ENCODE data around the gene IL11RA.
A peak's percentile ranks its signal among the peaks of the same experiment; 100 is the strongest.

Gene IL11RA

DNA sequence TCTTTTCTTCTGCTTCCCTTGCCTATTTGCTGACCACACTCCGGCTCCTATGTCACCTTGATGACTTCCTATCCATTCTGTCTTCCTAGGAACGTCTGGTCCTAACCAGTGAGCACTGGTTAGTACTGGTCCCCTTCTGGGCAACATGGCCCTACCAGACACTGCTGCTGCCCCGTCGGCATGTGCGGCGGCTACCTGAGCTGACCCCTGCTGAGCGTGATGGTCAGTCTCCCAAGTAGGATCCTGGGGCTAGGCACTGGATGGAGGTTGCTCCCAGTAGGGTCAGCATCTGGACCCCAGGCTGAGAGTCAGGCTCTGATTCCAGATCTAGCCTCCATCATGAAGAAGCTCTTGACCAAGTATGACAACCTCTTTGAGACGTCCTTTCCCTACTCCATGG, 3.3 kb upstream of the IL11RA start:
- H3K9me3 ChIP-seq (ENCODE audit: control insufficient read depth, low read length) = no peaks in the 10 kb centered on the region
- peaks cover 47% of the 10 kb centered on the region for H3K4me1 ChIP-seq (ENCODE audit: control insufficient read depth, insufficient read depth, low read length)
- peaks cover 11% of the 10 kb centered on the region for H3K36me3 ChIP-seq (ENCODE audit: control insufficient read depth, insufficient read depth, low read length)
- no peak overlapping the region for H3K9ac ChIP-seq (ENCODE audit: low read length)
- no peak overlapping the region for H3K4me3 ChIP-seq (ENCODE audit: low read length)
- H3K27me3 ChIP-seq (ENCODE audit: control insufficient read depth, insufficient read depth, low read length) = no peaks in the 10 kb centered on the region

DNA sequence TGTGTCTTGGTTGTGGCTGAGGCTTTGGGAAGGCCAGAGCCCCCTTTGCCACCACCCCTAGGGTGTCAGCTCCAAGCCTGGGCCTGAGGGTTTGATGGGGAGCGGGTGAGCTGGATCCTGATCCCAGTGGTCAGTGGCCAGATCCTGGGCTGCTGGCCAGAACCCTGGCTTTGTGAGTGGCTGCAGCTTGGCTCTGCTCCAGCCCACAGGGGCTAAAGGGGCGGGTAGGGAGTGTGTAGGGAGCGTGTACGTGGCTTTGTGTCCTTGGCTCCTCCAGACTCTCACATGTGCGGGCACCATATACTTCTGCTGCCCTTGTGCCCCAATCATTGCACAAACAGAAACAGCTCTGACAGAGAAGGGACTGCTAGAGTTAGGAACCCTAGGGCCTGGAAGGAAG, 1.2 kb upstream of the IL11RA start:
- H3K9ac ChIP-seq (ENCODE audit: low read length) = no peak overlapping the region

GRCh38 chr9:34651321-34651720, 664 bp upstream of the IL11RA start:
- Histone ChIP-seq H3K4me3 (ENCODE audit: low read length) (no peak overlapping the region), H3K27me3 (ENCODE audit: control insufficient read depth, insufficient read depth, low read length) (no peaks in the 10 kb centered on the region), H3K9ac (ENCODE audit: low read length) (peak overlapping the region; percentile 37), H3K36me3 (ENCODE audit: control insufficient read depth, insufficient read depth, low read length) (peaks cover 11% of the 10 kb centered on the region), H3K9me3 (ENCODE audit: control insufficient read depth, low read length) (no peaks in the 10 kb centered on the region), H3K4me1 (ENCODE audit: control insufficient read depth, insufficient read depth, low read length) (peaks cover 48% of the 10 kb centered on the region)

More for the DNA sequence above, 1.2 kb upstream of the IL11RA start:
- peaks cover 11% of the 10 kb centered on the region for H3K36me3 ChIP-seq (ENCODE audit: control insufficient read depth, insufficient read depth, low read length)
- peaks cover 52% of the 10 kb centered on the region for H3K4me1 ChIP-seq (ENCODE audit: control insufficient read depth, insufficient read depth, low read length)
- no peaks in the 10 kb centered on the region for H3K9me3 ChIP-seq (ENCODE audit: control insufficient read depth, low read length)
- no peaks in the 10 kb centered on the region for H3K27me3 ChIP-seq (ENCODE audit: control insufficient read depth, insufficient read depth, low read length)
- H3K4me3 ChIP-seq (ENCODE audit: low read length) = no peak overlapping the region

DNA sequence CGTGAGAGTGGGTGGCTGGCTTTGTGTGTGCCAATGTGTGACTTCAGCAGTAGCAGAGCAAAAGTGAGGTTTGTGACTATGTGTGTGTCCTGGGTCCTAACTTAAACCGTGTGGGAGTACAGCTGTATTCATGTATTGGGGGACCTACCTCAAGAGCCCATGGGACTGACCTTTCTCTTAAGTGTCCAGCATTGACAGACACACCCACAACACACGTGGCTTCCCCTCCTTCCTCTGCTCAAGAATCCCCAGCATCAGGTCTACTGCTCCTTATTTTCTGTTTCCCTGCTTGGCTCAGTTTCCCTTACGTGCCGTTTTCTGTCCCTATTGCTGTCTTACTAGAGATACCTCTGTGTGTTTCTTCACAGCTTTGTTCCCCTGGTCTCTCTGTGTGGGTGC, 616 bp downstream of the IL11RA start:
- no peak overlapping the region for H3K9ac ChIP-seq (ENCODE audit: low read length)
- H3K4me3 ChIP-seq (ENCODE audit: low read length) = no peak overlapping the region
- peaks cover 11% of the 10 kb centered on the region for H3K36me3 ChIP-seq (ENCODE audit: control insufficient read depth, insufficient read depth, low read length)
- peaks cover 40% of the 10 kb centered on the region for H3K4me1 ChIP-seq (ENCODE audit: control insufficient read depth, insufficient read depth, low read length)
- H3K27me3 ChIP-seq (ENCODE audit: control insufficient read depth, insufficient read depth, low read length) = no peaks in the 10 kb centered on the region
- no peaks in the 10 kb centered on the region for H3K9me3 ChIP-seq (ENCODE audit: control insufficient read depth, low read length)

- Histone ChIP-seq H3K36me3 (ENCODE audit: control insufficient read depth, insufficient read depth, low read length) (peaks cover 11% of the 10 kb centered on the region), H3K9me3 (ENCODE audit: control insufficient read depth, low read length) (no peaks in the 10 kb centered on the region), H3K4me1 (ENCODE audit: control insufficient read depth, insufficient read depth, low read length) (peaks cover 32% of the 10 kb centered on the region), H3K27me3 (ENCODE audit: control insufficient read depth, insufficient read depth, low read length) (no peaks in the 10 kb centered on the region), H3K9ac (ENCODE audit: low read length) (no peak overlapping the region), H3K4me3 (ENCODE audit: low read length) (no peak overlapping the region)
Measured at GRCh38 chr9:34653151-34654072, 1.4 kb downstream of the IL11RA start.

DNA sequence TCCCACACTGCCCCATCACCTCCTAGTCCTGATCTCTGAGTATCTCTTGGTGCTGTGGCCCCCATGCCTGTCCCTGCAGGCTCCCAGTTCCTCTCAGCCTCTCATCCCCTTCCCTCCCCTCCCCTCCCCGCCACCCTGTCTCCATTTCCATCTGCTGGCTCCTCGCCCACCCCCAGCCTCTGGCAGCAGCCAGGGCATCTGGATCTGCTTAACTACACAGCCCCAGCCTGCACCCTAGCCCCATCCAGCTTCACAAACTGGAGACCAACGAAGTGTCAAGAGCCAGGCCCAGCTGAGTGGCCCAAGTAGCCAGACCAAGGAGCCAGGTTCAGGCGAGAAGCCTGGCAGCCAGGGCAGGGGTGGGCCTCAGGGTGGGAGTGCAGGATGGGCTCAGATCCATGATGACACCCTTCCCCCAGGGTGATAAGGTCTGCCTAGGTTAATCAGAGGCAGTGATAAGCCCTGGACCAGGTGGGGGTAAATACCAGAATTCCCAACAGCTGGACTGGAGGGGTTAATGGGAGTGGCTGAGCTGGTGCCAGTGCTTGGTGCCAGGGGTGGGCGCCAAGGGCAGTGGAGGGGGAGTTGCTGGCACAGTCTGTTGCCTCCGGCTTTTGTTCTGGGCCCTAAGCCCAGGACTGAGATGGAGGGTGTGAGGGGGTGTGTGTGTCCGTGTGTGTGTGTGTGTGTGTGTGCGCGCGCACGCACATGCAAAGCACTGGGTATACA, 2.5 kb downstream of the IL11RA start:
- peaks cover 31% of the 10 kb centered on the region for H3K4me1 ChIP-seq (ENCODE audit: control insufficient read depth, insufficient read depth, low read length)
- H3K9me3 ChIP-seq (ENCODE audit: control insufficient read depth, low read length) = no peaks in the 10 kb centered on the region
- H3K36me3 ChIP-seq (ENCODE audit: control insufficient read depth, insufficient read depth, low read length) = peaks cover 4% of the 10 kb centered on the region
- H3K4me3 ChIP-seq (ENCODE audit: low read length) = no peak overlapping the region
- no peak overlapping the region for H3K9ac ChIP-seq (ENCODE audit: low read length)
- H3K27me3 ChIP-seq (ENCODE audit: control insufficient read depth, insufficient read depth, low read length) = no peaks in the 10 kb centered on the region

DNA sequence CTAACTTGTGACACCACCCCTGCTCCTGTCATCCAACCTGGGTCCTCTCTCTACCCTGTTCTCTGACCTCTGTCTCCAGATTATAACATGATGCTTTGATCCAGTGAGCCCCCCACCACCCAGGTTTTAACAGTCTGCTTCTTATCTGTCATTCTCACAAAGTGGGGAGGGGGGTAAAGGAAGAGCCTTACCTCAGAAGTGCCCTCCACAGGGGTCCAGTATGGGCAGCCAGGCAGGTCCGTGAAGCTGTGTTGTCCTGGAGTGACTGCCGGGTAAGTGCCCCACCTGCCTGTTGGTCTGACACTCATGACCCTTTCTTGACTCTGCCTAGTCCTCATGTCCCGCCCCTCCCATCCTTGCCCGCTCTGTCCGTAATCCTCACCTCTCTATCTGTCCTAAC, 3.4 kb downstream of the IL11RA start:
- H3K36me3 ChIP-seq (ENCODE audit: control insufficient read depth, insufficient read depth, low read length) = no peaks in the 10 kb centered on the region
- H3K27me3 ChIP-seq (ENCODE audit: control insufficient read depth, insufficient read depth, low read length) = no peaks in the 10 kb centered on the region
- no peak overlapping the region for H3K4me3 ChIP-seq (ENCODE audit: low read length)
- H3K4me1 ChIP-seq (ENCODE audit: control insufficient read depth, insufficient read depth, low read length) = peaks cover 31% of the 10 kb centered on the region
- no peaks in the 10 kb centered on the region for H3K9me3 ChIP-seq (ENCODE audit: control insufficient read depth, low read length)
- H3K9ac ChIP-seq (ENCODE audit: low read length) = no peak overlapping the region

DNA sequence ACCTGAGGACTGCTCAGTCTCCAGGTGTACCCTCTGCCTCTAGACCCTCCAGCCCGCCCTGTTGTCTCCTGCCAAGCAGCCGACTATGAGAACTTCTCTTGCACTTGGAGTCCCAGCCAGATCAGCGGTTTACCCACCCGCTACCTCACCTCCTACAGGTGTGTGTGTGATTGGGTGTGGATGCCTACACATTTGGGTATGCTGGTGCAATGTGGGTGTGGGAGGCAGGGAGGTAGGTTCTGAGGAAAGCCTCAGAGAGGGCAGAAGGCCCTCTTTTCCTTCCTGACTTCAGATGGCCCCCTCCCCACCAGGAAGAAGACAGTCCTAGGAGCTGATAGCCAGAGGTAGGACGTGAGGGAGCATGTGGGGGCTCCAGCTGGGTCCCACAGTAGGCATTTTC, 5.0 kb downstream of the IL11RA start:
- Histone ChIP-seq H3K4me1 (ENCODE audit: control insufficient read depth, insufficient read depth, low read length) (peaks cover 20% of the 10 kb centered on the region), H3K36me3 (ENCODE audit: control insufficient read depth, insufficient read depth, low read length) (no peaks in the 10 kb centered on the region), H3K9me3 (ENCODE audit: control insufficient read depth, low read length) (no peaks in the 10 kb centered on the region), H3K9ac (ENCODE audit: low read length) (no peak overlapping the region), H3K4me3 (ENCODE audit: low read length) (no peak overlapping the region), H3K27me3 (ENCODE audit: control insufficient read depth, insufficient read depth, low read length) (no peaks in the 10 kb centered on the region)

- Histone ChIP-seq H3K36me3 (ENCODE audit: control insufficient read depth, insufficient read depth, low read length) (no peaks in the 10 kb centered on the region), H3K4me3 (ENCODE audit: low read length) (no peak overlapping the region), H3K9me3 (ENCODE audit: control insufficient read depth, low read length) (no peaks in the 10 kb centered on the region), H3K9ac (ENCODE audit: low read length) (no peak overlapping the region), H3K27me3 (ENCODE audit: control insufficient read depth, insufficient read depth, low read length) (no peaks in the 10 kb centered on the region), H3K4me1 (ENCODE audit: control insufficient read depth, insufficient read depth, low read length) (peaks cover 6% of the 10 kb centered on the region)
Measured at GRCh38 chr9:34658461-34658860, 6.5 kb downstream of the IL11RA start.

- peaks cover 11% of the 10 kb centered on the region for H3K4me1 ChIP-seq (ENCODE audit: control insufficient read depth, insufficient read depth, low read length)
- H3K9me3 ChIP-seq (ENCODE audit: control insufficient read depth, low read length) = no peaks in the 10 kb centered on the region
- H3K4me3 ChIP-seq (ENCODE audit: low read length) = no peak overlapping the region
- H3K27me3 ChIP-seq (ENCODE audit: control insufficient read depth, insufficient read depth, low read length) = no peaks in the 10 kb centered on the region
- no peak overlapping the region for H3K9ac ChIP-seq (ENCODE audit: low read length)
- H3K36me3 ChIP-seq (ENCODE audit: control insufficient read depth, insufficient read depth, low read length) = no peaks in the 10 kb centered on the region
Measured at GRCh38 chr9:34659592-34660253, 7.7 kb downstream of the IL11RA start.

- no peak within 1 kb of the TSS for H3K9ac ChIP-seq (ENCODE audit: low read length)
- peaks cover 9% of the 10 kb centered on the region for H3K4me1 ChIP-seq (ENCODE audit: control insufficient read depth, insufficient read depth, low read length)
- no peaks in the 10 kb centered on the region for H3K9me3 ChIP-seq (ENCODE audit: control insufficient read depth, low read length)
- no peak within 1 kb of the TSS for H3K4me3 ChIP-seq (ENCODE audit: low read length)
- H3K36me3 ChIP-seq (ENCODE audit: control insufficient read depth, insufficient read depth, low read length) = no peaks in the 10 kb centered on the region
- H3K27me3 ChIP-seq (ENCODE audit: control insufficient read depth, insufficient read depth, low read length) = no peaks in the 10 kb centered on the region
Measured at GRCh38 chr9:34662526-34663302, 10.7 kb downstream of the IL11RA start, which contains the start of gene CCL27. TSS of gene CCL27 (minus strand) at chr9:34662657. CDS start at chr9:34662633, 24 bp downstream.

Data from mucosa of stomach (tissue), 1 donor.